IMR-90 (cell line): Measurements from ENCODE around the gene ILF3. TPM values are rescaled to one million over a fixed set of nuclear protein-coding genes. Genes with fewer than 3 reads are reported as not detected.

ENCODE experiments used
- ATAC-seq: fragments of 200-7000 bp; cut with Tn5 transposase; 2 replicates; pipeline ENCODE4 v1.9.1; 2020; ENCODE audit warnings: low read depth, mild to moderate bottlenecking, moderate library complexity
- BruUV-seq: library from RNA; stranded (reverse); fragments of 400-500 nt; replicated peaks from 2 replicates; lab custom pipeline; 2021; lab: Mats Ljungman, UMichigan
- CTCF ChIA-PET: fragments of 300-600 bp; formaldehyde crosslinking; extraction: SDS; loops from one replicate; lab custom pipeline; 2021; ENCODE audit warnings: antibody characterized with exemption; lab: Yijun Ruan, JAX
- POLR2A ChIA-PET: fragments of 300-600 bp; sonication (Branson Sonifier 250); formaldehyde crosslinking; loops from one replicate; lab custom pipeline; 2022; ENCODE audit warnings: antibody characterized with exemption; ENCODE audit not compliant: unreplicated experiment; lab: Charles Lee
- DNase-seq: peaks from one replicate; pipeline ENCODE4 v3.0.0; 2013
- H2AFZ ChIP-seq: replicated peaks from 2 replicates; pipeline ENCODE3; 2013; ENCODE audit warnings: low read length, mild to moderate bottlenecking; ENCODE audit not compliant: poor library complexity
- H2AK5ac ChIP-seq: 2 replicates; pipeline ENCODE4 v1.6.1; 2013; ENCODE audit warnings: low read depth, low read length, inconsistent platforms
- H2AK9ac ChIP-seq: replicated peaks from 2 replicates; pipeline ENCODE3; 2013; ENCODE audit warnings: mild to moderate bottlenecking, low read depth, low read length, moderate library complexity; ENCODE audit not compliant: poor library complexity
- H2BK120ac ChIP-seq: 2 replicates; pipeline ENCODE4 v1.6.1; 2013; ENCODE audit warnings: low read depth, low read length, inconsistent platforms
- H2BK15ac ChIP-seq: 3 replicates; pipeline ENCODE4 v1.6.1; 2013; ENCODE audit warnings: low read depth, low read length, inconsistent platforms
- H2BK20ac ChIP-seq: 2 replicates; pipeline ENCODE4 v1.6.1; 2013; ENCODE audit warnings: low read depth, mild to moderate bottlenecking, inconsistent platforms, low read length, moderate library complexity
- H2BK5ac ChIP-seq: 2 replicates; pipeline ENCODE4 v1.6.1; 2013; ENCODE audit warnings: mild to moderate bottlenecking, low read depth, low read length, inconsistent platforms; ENCODE audit not compliant: poor library complexity, severe bottlenecking
- H3K14ac ChIP-seq: replicated peaks from 2 replicates; pipeline ENCODE4 v1.6.1; 2013; ENCODE audit warnings: low read depth, low read length, inconsistent platforms
- H3K18ac ChIP-seq: 2 replicates; pipeline ENCODE4 v1.6.1; 2013; ENCODE audit warnings: low read depth, low read length, control low read depth
- H3K23ac ChIP-seq: 2 replicates; pipeline ENCODE4 v1.6.1; 2013; ENCODE audit warnings: low read depth, low read length, inconsistent platforms
- H3K27ac ChIP-seq: 2 replicates; pipeline ENCODE4 v1.5.1; 2013; ENCODE audit warnings: mild to moderate bottlenecking, control low read depth, low read length; ENCODE audit not compliant: insufficient read depth
- H3K27me3 ChIP-seq: 2 replicates; pipeline ENCODE4 v1.6.1; 2013; ENCODE audit warnings: low read length; ENCODE audit not compliant: control insufficient read depth, insufficient read depth
- H3K36me3 ChIP-seq: 2 replicates; pipeline ENCODE4 v1.6.1; 2013; ENCODE audit warnings: low read length, mixed read lengths; ENCODE audit not compliant: control insufficient read depth, insufficient read depth
- H3K4ac ChIP-seq: 2 replicates; pipeline ENCODE4 v1.6.1; 2013; ENCODE audit warnings: low read depth, low read length, inconsistent platforms
- H3K4me1 ChIP-seq: 2 replicates; pipeline ENCODE4 v1.6.1; 2013; ENCODE audit warnings: low read length, mixed read lengths; ENCODE audit not compliant: control insufficient read depth, insufficient read depth
- H3K4me2 ChIP-seq: 2 replicates; pipeline ENCODE4 v1.6.1; 2013; ENCODE audit warnings: low read depth, mild to moderate bottlenecking, control low read depth, low read length, moderate library complexity
- H3K4me3 ChIP-seq: 2 replicates; pipeline ENCODE4 v1.5.1; 2013; ENCODE audit warnings: low read depth, mild to moderate bottlenecking, control low read depth, low read length, moderate library complexity; ENCODE audit not compliant: insufficient read depth
- H3K56ac ChIP-seq: 2 replicates; pipeline ENCODE4 v1.6.1; 2013; ENCODE audit warnings: low read length, inconsistent platforms; ENCODE audit not compliant: insufficient read depth; ENCODE audit errors: extremely low read depth
- H3K79me1 ChIP-seq, 2 experiments: 2 replicates each; pipeline ENCODE4 v1.6.1; 2013; ENCODE audit warnings: low read length in 2 of 2, inconsistent platforms in 1 of 2, low read depth in 1 of 2
- H3K9ac ChIP-seq: 2 replicates; pipeline ENCODE4 v1.6.1; 2013; ENCODE audit warnings: low read depth, low read length, control low read depth
- H3K9me1 ChIP-seq: 2 replicates; pipeline ENCODE4 v1.6.1; 2013; ENCODE audit warnings: low read length, inconsistent platforms; ENCODE audit not compliant: insufficient read depth
- H3K9me3 ChIP-seq: 2 replicates; pipeline ENCODE4 v1.6.1; 2013; ENCODE audit warnings: low read length; ENCODE audit not compliant: control insufficient read depth, insufficient read depth
- H4K20me1 ChIP-seq: 2 replicates; pipeline ENCODE4 v1.6.1; 2013; ENCODE audit warnings: low read length, inconsistent platforms; ENCODE audit not compliant: insufficient read depth
- H4K5ac ChIP-seq: 2 replicates; pipeline ENCODE4 v1.6.1; 2013; ENCODE audit warnings: mild to moderate bottlenecking, low read depth, low read length, control low read depth
- H4K8ac ChIP-seq, 2 experiments: 2 replicates each; pipeline ENCODE4 v1.6.1; 2013; ENCODE audit warnings: low read depth in 2 of 2, low read length in 2 of 2, control low read depth in 1 of 2, inconsistent platforms in 1 of 2
- H4K91ac ChIP-seq: 2 replicates; pipeline ENCODE4 v1.6.1; 2013; ENCODE audit warnings: low read depth, low read length, inconsistent platforms; ENCODE audit not compliant: insufficient read depth
- BHLHE40 ChIP-seq: fragments of 150-350 bp; IDR thresholded peaks from 2 replicates; pipeline ENCODE4 v1.6.1; 2016; ENCODE audit warnings: mild to moderate bottlenecking, low read depth, low read length
- POLR2A ChIP-seq: IDR thresholded peaks from 2 replicates; pipeline ENCODE4 v1.6.1; 2012; ENCODE audit warnings: mild to moderate bottlenecking, low read depth, low read length
- SMC3 ChIP-seq: fragments of 150-350 bp; IDR thresholded peaks from 2 replicates; pipeline ENCODE4 v1.6.1; 2016; ENCODE audit warnings: low read depth, mild to moderate bottlenecking, antibody characterized with exemption, low read length, moderate library complexity
- WGBS, 2 experiments: methylation state at CpG; one replicate each; pipeline versions ENCODE4 v1.1.5 to v1.1.7; 2013; ENCODE audit warnings: missing lambda C conversion rate in 2 of 2; ENCODE audit not compliant: insufficient read length in 1 of 2; ENCODE audit errors: extremely low coverage in 2 of 2; 5-methylcytosine and 5-hydroxymethylcytosine counted together
- dilution Hi-C: fragments of 300-500 bp; cut with HindIII; formaldehyde crosslinking; loops from one replicate; pipeline ENCODE4 v1.14.3; 2018; ENCODE audit warnings: low sequenced_read_pairs; ENCODE audit not compliant: unreplicated experiment
- in situ Hi-C: fragments of 300-500 bp; cut with MboI; formaldehyde crosslinking; loops from 3 replicates; pipeline ENCODE4 v1.14.3; 2019; ENCODE audit warnings: low sequenced_read_pairs, inconsistent platforms, mixed read lengths
- intact Hi-C: fragments of 100-400 bp; cut with micrococcal nuclease; formaldehyde crosslinking; loops from 2 replicates; pipeline ENCODE4 v1.10.0; 2022
- polyA plus RNA-seq, 3 experiments: library from polyadenylated mRNA; depleted of rRNA; stranded (reverse); fragments of >200 nt; gene quantifications; 2 replicates each; pipeline ENCODE4 v1.2.3, GENCODE V29; 2012; ENCODE audit warnings: low replicate concordance in 1 of 3
- total RNA-seq: library from RNA; depleted of rRNA; stranded (reverse); fragments of >200 nt; gene quantifications from 2 replicates; pipeline ENCODE4 v1.2.3, GENCODE V29; 2012
- TF ChIP-seq, protein P1 (sequence below): conservative IDR thresholded peaks from 2 replicates; pipeline ENCODE4 v1.5.1; 2012; ENCODE audit warnings: mild to moderate bottlenecking, low read depth, low read length, improper control_type of control experiment

ILF3 gene
- total and polyA plus RNA-seq, 2 of the 4 experiments (the other 2 are of a cell fraction), result 120 to 166 TPM

- Histone ChIP-seq H3K27me3 (no peaks in the 10 kb centered on the region), H3K14ac (no peak overlapping the region), H3K4me3 (no peak overlapping the region), H2AK9ac (no peak overlapping the region), H4K8ac (no peak overlapping the region), H3K9me3 (no peaks in the 10 kb centered on the region), H3K9me1 (0 out of 2 replicates have a peak, but pooled peaks cover 6% of the 10 kb centered on the region), H2BK5ac (no peak overlapping the region), H2BK120ac (no peak overlapping the region), H3K27ac (no peak overlapping the region), H3K4me2 (no peak overlapping the region), H4K5ac (no peak overlapping the region), H3K36me3 (peaks cover 50% of the 10 kb centered on the region), H2AK5ac (no peak overlapping the region), H2BK20ac (no peak overlapping the region), H3K79me1 (peaks cover 0 to 14% of the 10 kb centered on the region in 2 experiments; a peak in 3 of 4 replicates), H3K18ac (no peak overlapping the region), H2AFZ (no peak overlapping the region), H3K9ac (no peak overlapping the region), H3K4ac (no peak overlapping the region), H4K20me1 (no peaks in the 10 kb centered on the region; the same call in 1 of the 2 replicates), H3K56ac (no peak overlapping the region), H3K4me1 (no peaks in the 10 kb centered on the region), H3K23ac (no peak overlapping the region), H4K91ac (no peak overlapping the region), H2BK15ac (no peak overlapping the region)
- no peak for TF ChIP-seq BHLHE40
- no peak for TF ChIP-seq SMC3
- TF ChIP-seq POLR2A, result no peak
- TF ChIP-seq, protein P1, sequence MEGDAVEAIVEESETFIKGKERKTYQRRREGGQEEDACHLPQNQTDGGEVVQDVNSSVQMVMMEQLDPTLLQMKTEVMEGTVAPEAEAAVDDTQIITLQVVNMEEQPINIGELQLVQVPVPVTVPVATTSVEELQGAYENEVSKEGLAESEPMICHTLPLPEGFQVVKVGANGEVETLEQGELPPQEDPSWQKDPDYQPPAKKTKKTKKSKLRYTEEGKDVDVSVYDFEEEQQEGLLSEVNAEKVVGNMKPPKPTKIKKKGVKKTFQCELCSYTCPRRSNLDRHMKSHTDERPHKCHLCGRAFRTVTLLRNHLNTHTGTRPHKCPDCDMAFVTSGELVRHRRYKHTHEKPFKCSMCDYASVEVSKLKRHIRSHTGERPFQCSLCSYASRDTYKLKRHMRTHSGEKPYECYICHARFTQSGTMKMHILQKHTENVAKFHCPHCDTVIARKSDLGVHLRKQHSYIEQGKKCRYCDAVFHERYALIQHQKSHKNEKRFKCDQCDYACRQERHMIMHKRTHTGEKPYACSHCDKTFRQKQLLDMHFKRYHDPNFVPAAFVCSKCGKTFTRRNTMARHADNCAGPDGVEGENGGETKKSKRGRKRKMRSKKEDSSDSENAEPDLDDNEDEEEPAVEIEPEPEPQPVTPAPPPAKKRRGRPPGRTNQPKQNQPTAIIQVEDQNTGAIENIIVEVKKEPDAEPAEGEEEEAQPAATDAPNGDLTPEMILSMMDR, result no peak
- CTCF ChIA-PET, result no interaction called here
- DNase-seq, result no peak
- intact Hi-C loops, result no loop called here
- in situ Hi-C loops, result no loop called here
- POLR2A ChIA-PET, result no interaction called here
- dilution Hi-C loops, result no loop called here
- no TSS peak for BruUV-seq
- WGBS, 2 experiments, result 89% methylated on average over 3 of the region's 14 CpGs; no CpG with 5 or more reads in 1 of the 2 experiments
- no peak for ATAC-seq
These were observed 22.3 kb upstream of the ILF3 start for GRCh38 chr19:10631874-10632273.
